Testis (tissue), 3 donors: ENCODE results near the gene TMEM121. TPM values are rescaled to one million over a fixed set of nuclear protein-coding genes. Genes with fewer than 3 reads are reported as not detected.

Source experiments
- DNase-seq: peaks from one replicate; pipeline ENCODE4 v3.0.0-alpha.2; 2019
- H3K27ac ChIP-seq, 2 donors: fragments of 200-600 bp; sonication (generic); one replicate each; pipeline ENCODE4 v1.5.1; 2019
- H3K27me3 ChIP-seq: fragments of 200-600 bp; sonication (generic); one replicate; pipeline ENCODE4 v1.5.1; 2019
- H3K36me3 ChIP-seq: fragments of 200-600 bp; sonication (generic); one replicate; pipeline ENCODE4 v1.5.1; 2017; ENCODE audit warnings: low read depth; ENCODE audit errors: missing control alignments
- H3K4me1 ChIP-seq: fragments of 200-600 bp; sonication (generic); one replicate; pipeline ENCODE4 v1.5.1; 2019
- H3K4me3 ChIP-seq, 2 donors: fragments of 200-600 bp; sonication (generic); one replicate each; pipeline ENCODE4 v1.5.1; 2017 to 2019
- H3K9me3 ChIP-seq: fragments of 200-600 bp; sonication (generic); one replicate; pipeline ENCODE4 v1.5.1; 2017
- CTCF ChIP-seq, 3 experiments: fragments of 450-650 bp in 2 of 3; fragments of 200-600 bp in 1 of 3; sonication (generic) in 1 of 3; IDR thresholded peaks; one replicate each; pipeline ENCODE4 v1.5.1; 2016 to 2019; ENCODE audit warnings: antibody characterized with exemption in 3 of 3, mild to moderate bottlenecking in 2 of 3, moderate library complexity in 1 of 3
- POLR2A ChIP-seq: fragments of 450-650 bp; IDR thresholded peaks from one replicate; pipeline ENCODE4 v1.6.1; 2017; ENCODE audit warnings: antibody characterized with exemption, mild to moderate bottlenecking, moderate library complexity
- WGBS, 2 donors: methylation state at CpG; one replicate each; pipeline ENCODE4 v1.1.5; 2018; 5-methylcytosine and 5-hydroxymethylcytosine counted together
- intact Hi-C: fragments of 100-400 bp; cut with DNase I; formaldehyde crosslinking; loops from one replicate; pipeline ENCODE4 v1.15.1; 2023; ENCODE audit warnings: low total_unique reads
- polyA plus RNA-seq: library from polyadenylated mRNA; stranded (reverse); fragments of 350-450 nt; fragmentation: Illumina TruSeq; extraction: RNeasy Lipid Tissue Mini Kit (QIAGEN cat#74804); gene quantifications from one replicate; pipeline ENCODE4 v1.2.3, GENCODE V29; 2014; ENCODE audit warnings: low read depth, low replicate concordance; ENCODE audit not compliant: insufficient read depth
- total RNA-seq, 2 donors: library from RNA; depleted of rRNA; stranded (reverse); fragments of >200 nt; gene quantifications; one replicate each; pipeline ENCODE4 v1.2.3, GENCODE V29; 2016

Gene TMEM121
- total and polyA plus RNA-seq, 3 donors from 2014 or later: 1.4 to 4.8 (median 3.7) TPM

- H3K4me1 ChIP-seq: peaks cover 9% of the 10 kb centered on the region
- intact Hi-C loops: no loop called here
- H3K27ac ChIP-seq: no peak overlapping the region
- no peaks in the 10 kb centered on the region for H3K27me3 ChIP-seq
- DNase-seq: no peak
- TF ChIP-seq CTCF (IDR thresholded peaks at IDR 0.05): no peak
- no peak for TF ChIP-seq POLR2A
- 82 to 86% methylated on average over 18 to 21 of the region's 21 CpGs for WGBS, 2 donors
- H3K9me3 ChIP-seq: no peaks in the 10 kb centered on the region
- H3K4me3 ChIP-seq: no peak overlapping the region
- no peaks in the 10 kb centered on the region for H3K36me3 ChIP-seq
Measured at GRCh38 chr14:105500036-105500725, 26.2 kb upstream of the TMEM121 start.

- Histone ChIP-seq H3K36me3 (no peaks in the 10 kb centered on the region), H3K27ac (no peak overlapping the region), H3K4me3 (no peak overlapping the region), H3K4me1 (peaks cover 9% of the 10 kb centered on the region), H3K27me3 (no peaks in the 10 kb centered on the region), H3K9me3 (no peaks in the 10 kb centered on the region)
- WGBS, 2 donors: 71 to 73% methylated on average over 8 to 10 of the region's 10 CpGs
- no peak for DNase-seq
- no peak for TF ChIP-seq POLR2A
- TF ChIP-seq CTCF (IDR thresholded peaks at IDR 0.05): no peak
- intact Hi-C loops: no loop called here
Measured at GRCh38 chr14:105500726-105501101, 25.7 kb upstream of the TMEM121 start.

- H3K9me3 ChIP-seq: no peaks in the 10 kb centered on the region
Measured at GRCh38 chr14:105501504-105502291, 24.7 kb upstream of the TMEM121 start.

GRCh38 chr14:105502446-105503295 lies 23.7 kb upstream of the TMEM121 start:
- H3K27me3 ChIP-seq: no peaks in the 10 kb centered on the region
- peaks cover 9% of the 10 kb centered on the region for H3K4me1 ChIP-seq
- H3K36me3 ChIP-seq: no peaks in the 10 kb centered on the region
- TF ChIP-seq CTCF (IDR thresholded peaks at IDR 0.05) (no peak), POLR2A (no peak)
- no peaks in the 10 kb centered on the region for H3K9me3 ChIP-seq
- no peak for DNase-seq
- no peak overlapping the region for H3K4me3 ChIP-seq
- no peak overlapping the region for H3K27ac ChIP-seq
- 76 to 82% methylated on average over 11 to 17 of the region's 18 CpGs for WGBS, 2 donors
- intact Hi-C loops: no loop called here

More at GRCh38 chr14:105501504-105502291, 24.7 kb upstream of the TMEM121 start:
- H3K36me3 ChIP-seq: no peaks in the 10 kb centered on the region
- H3K4me1 ChIP-seq: peaks cover 9% of the 10 kb centered on the region
- no peak for DNase-seq
- H3K27ac ChIP-seq: no peak overlapping the region
- WGBS, 2 donors: 85 to 90% methylated on average over 13 of the region's 13 CpGs
- intact Hi-C loops: no loop called here
- H3K4me3 ChIP-seq: no peak overlapping the region
- no peak for TF ChIP-seq POLR2A
- no peak for TF ChIP-seq CTCF (IDR thresholded peaks at IDR 0.05)
- H3K27me3 ChIP-seq: no peaks in the 10 kb centered on the region
